ENCODE data around the gene MRPS30.

MRPS30 gene

DNA sequence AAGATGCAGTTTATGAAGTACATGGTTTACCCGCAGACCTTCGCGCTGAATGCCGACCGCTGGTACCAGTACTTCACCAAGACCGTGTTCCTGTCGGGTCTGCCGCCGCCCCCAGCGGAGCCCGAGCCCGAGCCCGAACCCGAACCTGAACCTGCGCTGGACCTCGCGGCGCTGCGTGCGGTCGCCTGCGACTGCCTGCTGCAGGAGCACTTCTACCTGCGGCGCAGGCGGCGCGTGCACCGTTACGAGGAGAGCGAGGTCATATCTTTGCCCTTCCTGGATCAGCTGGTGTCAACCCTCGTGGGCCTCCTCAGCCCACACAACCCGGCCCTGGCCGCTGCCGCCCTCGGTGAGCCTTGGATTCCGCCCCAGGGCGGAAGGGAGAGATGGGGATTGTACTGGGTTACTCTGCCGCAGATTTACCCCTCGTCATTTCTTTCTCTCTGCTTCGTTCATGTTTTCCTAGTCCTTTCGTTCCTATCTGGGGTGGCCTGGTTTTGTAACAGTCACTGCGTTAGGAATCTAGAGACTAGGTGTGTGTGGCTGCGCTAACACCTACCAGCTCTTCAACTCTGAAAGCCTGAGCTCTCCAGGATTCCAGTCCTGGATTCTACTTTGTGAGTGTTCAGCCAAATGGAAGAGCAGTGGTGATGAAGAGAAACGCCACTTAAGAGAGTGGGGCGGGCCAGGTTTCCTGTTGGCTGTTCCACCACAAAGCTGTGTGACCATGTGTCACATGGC is 638 bp downstream of the MRPS30 start (continued):
- TF ChIP-seq, protein P1, sequence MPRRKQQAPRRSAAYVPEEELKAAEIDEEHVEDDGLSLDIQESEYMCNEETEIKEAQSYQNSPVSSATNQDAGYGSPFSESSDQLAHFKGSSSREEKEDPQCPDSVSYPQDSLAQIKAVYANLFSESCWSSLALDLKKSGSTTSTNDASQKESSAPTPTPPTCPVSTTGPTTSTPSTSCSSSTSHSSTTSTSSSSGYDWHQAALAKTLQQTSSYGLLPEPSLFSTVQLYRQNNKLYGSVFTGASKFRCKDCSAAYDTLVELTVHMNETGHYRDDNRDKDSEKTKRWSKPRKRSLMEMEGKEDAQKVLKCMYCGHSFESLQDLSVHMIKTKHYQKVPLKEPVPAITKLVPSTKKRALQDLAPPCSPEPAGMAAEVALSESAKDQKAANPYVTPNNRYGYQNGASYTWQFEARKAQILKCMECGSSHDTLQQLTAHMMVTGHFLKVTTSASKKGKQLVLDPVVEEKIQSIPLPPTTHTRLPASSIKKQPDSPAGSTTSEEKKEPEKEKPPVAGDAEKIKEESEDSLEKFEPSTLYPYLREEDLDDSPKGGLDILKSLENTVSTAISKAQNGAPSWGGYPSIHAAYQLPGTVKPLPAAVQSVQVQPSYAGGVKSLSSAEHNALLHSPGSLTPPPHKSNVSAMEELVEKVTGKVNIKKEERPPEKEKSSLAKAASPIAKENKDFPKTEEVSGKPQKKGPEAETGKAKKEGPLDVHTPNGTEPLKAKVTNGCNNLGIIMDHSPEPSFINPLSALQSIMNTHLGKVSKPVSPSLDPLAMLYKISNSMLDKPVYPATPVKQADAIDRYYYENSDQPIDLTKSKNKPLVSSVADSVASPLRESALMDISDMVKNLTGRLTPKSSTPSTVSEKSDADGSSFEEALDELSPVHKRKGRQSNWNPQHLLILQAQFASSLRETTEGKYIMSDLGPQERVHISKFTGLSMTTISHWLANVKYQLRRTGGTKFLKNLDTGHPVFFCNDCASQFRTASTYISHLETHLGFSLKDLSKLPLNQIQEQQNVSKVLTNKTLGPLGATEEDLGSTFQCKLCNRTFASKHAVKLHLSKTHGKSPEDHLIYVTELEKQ (tag by site-specific recombination; IDR thresholded peaks at IDR 0.05; ENCODE audit: borderline replicate concordance) = no peak
- no peak for TF ChIP-seq ZNF837 (tag by site-specific recombination; IDR thresholded peaks at IDR 0.05)
- TF ChIP-seq, protein P2, sequence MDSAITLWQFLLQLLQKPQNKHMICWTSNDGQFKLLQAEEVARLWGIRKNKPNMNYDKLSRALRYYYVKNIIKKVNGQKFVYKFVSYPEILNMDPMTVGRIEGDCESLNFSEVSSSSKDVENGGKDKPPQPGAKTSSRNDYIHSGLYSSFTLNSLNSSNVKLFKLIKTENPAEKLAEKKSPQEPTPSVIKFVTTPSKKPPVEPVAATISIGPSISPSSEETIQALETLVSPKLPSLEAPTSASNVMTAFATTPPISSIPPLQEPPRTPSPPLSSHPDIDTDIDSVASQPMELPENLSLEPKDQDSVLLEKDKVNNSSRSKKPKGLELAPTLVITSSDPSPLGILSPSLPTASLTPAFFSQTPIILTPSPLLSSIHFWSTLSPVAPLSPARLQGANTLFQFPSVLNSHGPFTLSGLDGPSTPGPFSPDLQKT (IDR thresholded peaks at IDR 0.05; ENCODE audit: borderline replicate concordance, low read depth, low read length) = no peak
- TF ChIP-seq, protein P3, sequence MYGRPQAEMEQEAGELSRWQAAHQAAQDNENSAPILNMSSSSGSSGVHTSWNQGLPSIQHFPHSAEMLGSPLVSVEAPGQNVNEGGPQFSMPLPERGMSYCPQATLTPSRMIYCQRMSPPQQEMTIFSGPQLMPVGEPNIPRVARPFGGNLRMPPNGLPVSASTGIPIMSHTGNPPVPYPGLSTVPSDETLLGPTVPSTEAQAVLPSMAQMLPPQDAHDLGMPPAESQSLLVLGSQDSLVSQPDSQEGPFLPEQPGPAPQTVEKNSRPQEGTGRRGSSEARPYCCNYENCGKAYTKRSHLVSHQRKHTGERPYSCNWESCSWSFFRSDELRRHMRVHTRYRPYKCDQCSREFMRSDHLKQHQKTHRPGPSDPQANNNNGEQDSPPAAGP (tag by site-specific recombination; IDR thresholded peaks at IDR 0.05) = no peak
- TF ChIP-seq ZNF157 (tag by site-specific recombination; IDR thresholded peaks at IDR 0.05) = no peak
- TF ChIP-seq ZSCAN30 (tag by site-specific recombination; IDR thresholded peaks at IDR 0.05) = no peak
- no peak for TF ChIP-seq ZNF776 (tag by site-specific recombination; IDR thresholded peaks at IDR 0.05; ENCODE audit: borderline replicate concordance)
- no peak for TF ChIP-seq ZNF23 (tag by site-specific recombination; IDR thresholded peaks at IDR 0.05; ENCODE audit: borderline replicate concordance)

DNA sequence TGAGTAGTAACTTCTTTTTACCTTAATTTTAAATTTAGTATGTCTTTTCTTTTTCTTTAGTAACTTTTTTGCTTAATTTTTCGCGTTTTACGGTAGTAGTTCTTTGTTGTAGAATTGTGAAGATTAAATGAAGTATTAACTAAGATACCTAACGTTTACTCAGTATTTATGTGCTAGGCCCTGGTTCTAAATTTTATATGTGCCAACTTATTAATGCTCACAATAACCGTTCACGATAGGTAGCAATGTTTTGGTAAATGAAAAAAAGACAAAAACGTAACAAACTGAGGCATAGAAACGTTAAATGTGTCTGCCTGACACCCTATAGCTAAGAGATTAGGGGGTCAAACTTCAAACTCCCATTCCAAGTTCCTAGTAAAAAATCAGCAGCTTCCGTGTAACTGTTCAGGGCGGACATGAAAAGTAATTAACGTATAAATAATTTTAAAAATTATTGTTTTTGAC is 1.2 kb downstream of the MRPS30 start:
- H3K27ac ChIP-seq (ENCODE audit: extremely low read depth, low read depth, low read length) = peak overlapping the region; percentile 81
- no peaks in the 10 kb centered on the region for H3K9me3 ChIP-seq (ENCODE audit: control insufficient read depth, insufficient read depth, low read depth, low read length)
- H3K4me1 ChIP-seq (ENCODE audit: control insufficient read depth, insufficient read depth, low read length) = peaks cover 5% of the 10 kb centered on the region; the same call in 1 of the 2 replicates
- peaks cover 33 to 39% of the 10 kb centered on the region in 2 experiments for H3K36me3 ChIP-seq (ENCODE audit: control insufficient read depth in 2 of 2, insufficient read depth in 1 of 2, low read length in 2 of 2)
- H3K4me3 ChIP-seq (ENCODE audit: low read depth, low read length) = peak overlapping the region; percentile 97
- ChIA-PET POLR2A (interaction anchor here (1.2 kb wide), 1 partner anchor 8 kb away, joined by 6 read pairs; no protein-coding TSS in a partner anchor), CTCF (interaction anchor here (0.6 to 1.2 kb wide), 2 partner anchors 9 to 1133 kb away, joined by 4 to 5 read pairs; no protein-coding TSS in a partner anchor)
- TF ChIP-seq ZNF341 (tag by site-specific recombination; IDR thresholded peaks at IDR 0.05; ENCODE audit: low read depth) (peak; percentile 51), ZNF621 (tag by site-specific recombination; IDR thresholded peaks at IDR 0.05) (no peak), ZNF664 (tag by site-specific recombination; IDR thresholded peaks at IDR 0.05) (0 out of 2 replicates have a peak, but pooled peaks have one; percentile 51)
- TF ChIP-seq, protein P4, sequence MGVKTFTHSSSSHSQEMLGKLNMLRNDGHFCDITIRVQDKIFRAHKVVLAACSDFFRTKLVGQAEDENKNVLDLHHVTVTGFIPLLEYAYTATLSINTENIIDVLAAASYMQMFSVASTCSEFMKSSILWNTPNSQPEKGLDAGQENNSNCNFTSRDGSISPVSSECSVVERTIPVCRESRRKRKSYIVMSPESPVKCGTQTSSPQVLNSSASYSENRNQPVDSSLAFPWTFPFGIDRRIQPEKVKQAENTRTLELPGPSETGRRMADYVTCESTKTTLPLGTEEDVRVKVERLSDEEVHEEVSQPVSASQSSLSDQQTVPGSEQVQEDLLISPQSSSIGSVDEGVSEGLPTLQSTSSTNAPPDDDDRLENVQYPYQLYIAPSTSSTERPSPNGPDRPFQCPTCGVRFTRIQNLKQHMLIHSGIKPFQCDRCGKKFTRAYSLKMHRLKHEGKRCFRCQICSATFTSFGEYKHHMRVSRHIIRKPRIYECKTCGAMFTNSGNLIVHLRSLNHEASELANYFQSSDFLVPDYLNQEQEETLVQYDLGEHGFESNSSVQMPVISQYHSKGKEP (tag by site-specific recombination; IDR thresholded peaks at IDR 0.05) = no peak

DNA sequence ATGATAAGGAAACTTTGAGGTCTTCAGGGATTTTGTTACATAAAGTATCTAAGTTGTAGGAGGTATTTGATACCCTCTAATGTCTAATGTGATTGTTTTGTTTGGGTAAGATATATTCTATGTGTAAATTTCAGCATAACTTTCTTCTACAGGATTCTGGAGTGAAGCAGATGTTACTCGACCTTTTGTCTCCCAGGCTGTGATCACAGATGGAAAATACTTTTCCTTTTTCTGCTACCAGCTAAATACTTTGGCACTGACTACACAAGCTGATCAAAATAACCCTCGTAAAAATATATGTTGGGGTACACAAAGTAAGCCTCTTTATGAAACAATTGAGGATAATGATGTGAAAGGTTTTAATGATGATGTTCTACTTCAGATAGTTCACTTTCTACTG is 6.0 kb downstream of the MRPS30 start:
- ChIA-PET POLR2A (no interaction called here), CTCF (interaction anchor here (0.7 kb wide), 1 partner anchor 803 kb away, joined by 3 read pairs; no protein-coding TSS in a partner anchor)
- H3K4me3 ChIP-seq (ENCODE audit: low read depth, low read length) = no peak overlapping the region
- H3K9me3 ChIP-seq (ENCODE audit: control insufficient read depth, insufficient read depth, low read depth, low read length) = no peaks in the 10 kb centered on the region
- peaks cover 62 to 79% of the 10 kb centered on the region in 2 experiments for H3K36me3 ChIP-seq (ENCODE audit: control insufficient read depth in 2 of 2, insufficient read depth in 1 of 2, low read length in 2 of 2)
- no peak overlapping the region for H3K27ac ChIP-seq (ENCODE audit: extremely low read depth, low read depth, low read length)
- H3K4me1 ChIP-seq (ENCODE audit: control insufficient read depth, insufficient read depth, low read length) = peaks cover 5% of the 10 kb centered on the region; the same call in 1 of the 2 replicates
- TF ChIP-seq ZNF530 (tag by site-specific recombination; IDR thresholded peaks at IDR 0.05; ENCODE audit: low read depth) (no peak), ZNF596 (tag by site-specific recombination; IDR thresholded peaks at IDR 0.05) (no peak), ZNF24 (tag by site-specific recombination; IDR thresholded peaks at IDR 0.05) (no peak), ZNF223 (tag by site-specific recombination; IDR thresholded peaks at IDR 0.05) (no peak), ZNF560 (tag by site-specific recombination; IDR thresholded peaks at IDR 0.05; ENCODE audit: borderline replicate concordance) (no peak), ZNF248 (tag by site-specific recombination; IDR thresholded peaks at IDR 0.05) (no peak), ZNF785 (tag by site-specific recombination; IDR thresholded peaks at IDR 0.05) (no peak)
- TF ChIP-seq, protein P5, sequence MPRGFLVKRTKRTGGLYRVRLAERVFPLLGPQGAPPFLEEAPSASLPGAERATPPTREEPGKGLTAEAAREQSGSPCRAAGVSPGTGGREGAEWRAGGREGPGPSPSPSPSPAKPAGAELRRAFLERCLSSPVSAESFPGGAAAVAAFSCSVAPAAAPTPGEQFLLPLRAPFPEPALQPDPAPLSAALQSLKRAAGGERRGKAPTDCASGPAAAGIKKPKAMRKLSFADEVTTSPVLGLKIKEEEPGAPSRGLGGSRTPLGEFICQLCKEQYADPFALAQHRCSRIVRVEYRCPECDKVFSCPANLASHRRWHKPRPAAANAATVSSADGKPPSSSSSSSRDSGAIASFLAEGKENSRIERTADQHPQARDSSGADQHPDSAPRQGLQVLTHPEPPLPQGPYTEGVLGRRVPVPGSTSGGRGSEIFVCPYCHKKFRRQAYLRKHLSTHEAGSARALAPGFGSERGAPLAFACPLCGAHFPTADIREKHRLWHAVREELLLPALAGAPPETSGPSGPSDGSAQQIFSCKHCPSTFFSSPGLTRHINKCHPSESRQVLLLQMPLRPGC (tag by site-specific recombination; IDR thresholded peaks at IDR 0.05) = no peak
- TF ChIP-seq, protein P6, sequence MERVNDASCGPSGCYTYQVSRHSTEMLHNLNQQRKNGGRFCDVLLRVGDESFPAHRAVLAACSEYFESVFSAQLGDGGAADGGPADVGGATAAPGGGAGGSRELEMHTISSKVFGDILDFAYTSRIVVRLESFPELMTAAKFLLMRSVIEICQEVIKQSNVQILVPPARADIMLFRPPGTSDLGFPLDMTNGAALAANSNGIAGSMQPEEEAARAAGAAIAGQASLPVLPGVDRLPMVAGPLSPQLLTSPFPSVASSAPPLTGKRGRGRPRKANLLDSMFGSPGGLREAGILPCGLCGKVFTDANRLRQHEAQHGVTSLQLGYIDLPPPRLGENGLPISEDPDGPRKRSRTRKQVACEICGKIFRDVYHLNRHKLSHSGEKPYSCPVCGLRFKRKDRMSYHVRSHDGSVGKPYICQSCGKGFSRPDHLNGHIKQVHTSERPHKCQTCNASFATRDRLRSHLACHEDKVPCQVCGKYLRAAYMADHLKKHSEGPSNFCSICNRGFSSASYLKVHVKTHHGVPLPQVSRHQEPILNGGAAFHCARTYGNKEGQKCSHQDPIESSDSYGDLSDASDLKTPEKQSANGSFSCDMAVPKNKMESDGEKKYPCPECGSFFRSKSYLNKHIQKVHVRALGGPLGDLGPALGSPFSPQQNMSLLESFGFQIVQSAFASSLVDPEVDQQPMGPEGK (tag by site-specific recombination; IDR thresholded peaks at IDR 0.05) = no peak
